GM18502 (cell line): Measurements from ENCODE around the gene BANF1.

Experiments
- ATAC-seq: cut with Tn5 transposase; IDR thresholded peaks from one replicate; pipeline ENCODE4 v1.9.1; 2021; ENCODE audit warnings: mild to moderate bottlenecking; ENCODE audit not compliant: unreplicated experiment, poor library complexity

The BANF1 gene

GRCh38 chr11:66001942-66002647, at the start of gene BANF1, which contains the start of gene EIF1AD:
BANF1 (plus strand) TSS chr11:66002503; CDS start chr11:66003251, 748 bp downstream.
EIF1AD (minus strand) TSS chr11:66002157; CDS start chr11:66000389, 1,768 bp downstream.
- ATAC-seq: peak; percentile 86

GRCh38 chr11:65953471-65953870, 48.8 kb upstream of the BANF1 start:
- no peak for ATAC-seq

GRCh38 chr11:65954771-65955170, 47.5 kb upstream of the BANF1 start:
- ATAC-seq: no peak

- ATAC-seq: no peak
These were observed 44.0 kb upstream of the BANF1 start for GRCh38 chr11:65958291-65958690.

- no peak for ATAC-seq
These were observed 43.4 kb upstream of the BANF1 start for GRCh38 chr11:65958774-65959420.

- no peak for ATAC-seq
These were observed 41.5 kb upstream of the BANF1 start for GRCh38 chr11:65960824-65961266.

- peak; percentile 83 for ATAC-seq
These were observed 40.8 kb upstream of the BANF1 start, which contains the start of gene SART1 for GRCh38 chr11:65961267-65962140. SART1 (plus strand) TSS chr11:65961734; CDS start chr11:65961781, 47 bp downstream.

- no peak for ATAC-seq
These were observed 40.1 kb upstream of the BANF1 start for GRCh38 chr11:65962141-65962564.

- ATAC-seq: no peak
These were observed 37.4 kb upstream of the BANF1 start for GRCh38 chr11:65964906-65965305.

- ATAC-seq: no peak
These were observed 36.1 kb upstream of the BANF1 start for GRCh38 chr11:65965986-65966762.

- ATAC-seq: no peak
These were observed 34.9 kb upstream of the BANF1 start for GRCh38 chr11:65967329-65967934.

- ATAC-seq: no peak
These were observed 33.5 kb upstream of the BANF1 start for GRCh38 chr11:65968600-65969482.

GRCh38 chr11:65972116-65972515, 30.2 kb upstream of the BANF1 start:
- no peak for ATAC-seq

GRCh38 chr11:65973439-65974110, 28.7 kb upstream of the BANF1 start:
- ATAC-seq: no peak

- ATAC-seq: no peak
These were observed 26.5 kb upstream of the BANF1 start for GRCh38 chr11:65975771-65976170.

GRCh38 chr11:65976216-65977176, 25.8 kb upstream of the BANF1 start:
- no peak for ATAC-seq
